A673 (cell line): ENCODE results near the gene SPSB3.

Experiments
- CTCF ChIP-seq: fragments of 300-800, 200-600 bp; sonication (generic); conservative IDR thresholded peaks from 2 replicates; pipeline ENCODE4 v1.5.1; 2017; ENCODE audit warnings: low read depth, mild to moderate bottlenecking, antibody characterized with exemption, low read length, moderate library complexity, mixed read lengths
- EZH2 ChIP-seq: fragments of 200-600 bp; sonication (generic); IDR thresholded peaks from 2 replicates; pipeline ENCODE4 v1.6.1; 2017; ENCODE audit warnings: borderline replicate concordance, low read depth, mild to moderate bottlenecking, mixed read lengths, antibody characterized with exemption, low read length; ENCODE audit not compliant: poor library complexity, severe bottlenecking

GRCh38 chr16:1734816-1735215 lies 47.6 kb downstream of the SPSB3 start:
- TF ChIP-seq CTCF, result no peak
- no peak for TF ChIP-seq EZH2
